NT2/D1 (cell line): Measurements from ENCODE around the gene ABCA5.

Experiments used
- DNase-seq: peaks from one replicate; pipeline ENCODE4 v3.0.0-alpha.2; 2011; ENCODE audit warnings: low read depth, low spot score
- H3K27me3 ChIP-seq: 2 replicates; pipeline ENCODE4 v1.6.0; 2011; ENCODE audit warnings: mild to moderate bottlenecking; ENCODE audit not compliant: insufficient read length, insufficient read depth
- H3K36me3 ChIP-seq: 2 replicates; pipeline ENCODE4 v1.6.1; 2011; ENCODE audit warnings: mild to moderate bottlenecking, low read length, mixed read lengths; ENCODE audit not compliant: insufficient read depth, insufficient read length
- H3K4me1 ChIP-seq: 2 replicates; pipeline ENCODE4 v1.5.1; 2011; ENCODE audit not compliant: insufficient read depth, insufficient read length
- H3K4me3 ChIP-seq: 2 replicates; pipeline ENCODE4 v1.5.1; 2011; ENCODE audit warnings: low read depth; ENCODE audit not compliant: insufficient read length
- H3K9ac ChIP-seq: 2 replicates; pipeline ENCODE4 v1.6.0; 2011; ENCODE audit warnings: low read depth; ENCODE audit not compliant: insufficient read length
- H3K9me3 ChIP-seq: 2 replicates; pipeline ENCODE4 v1.5.1; 2011; ENCODE audit warnings: mild to moderate bottlenecking, low read length; ENCODE audit not compliant: insufficient read depth
- SUZ12 ChIP-seq: IDR thresholded peaks from 2 replicates; pipeline ENCODE4 v1.6.1; 2011; ENCODE audit not compliant: insufficient read length, insufficient read depth; ENCODE audit errors: extremely low read depth
- YY1 ChIP-seq: IDR thresholded peaks from 2 replicates; pipeline ENCODE4 v1.6.1; 2011; ENCODE audit not compliant: insufficient read length, insufficient read depth
- ZNF274 ChIP-seq: IDR thresholded peaks from 2 replicates; pipeline ENCODE4 v1.6.1; 2011; ENCODE audit warnings: mild to moderate bottlenecking, low read depth, low read length

ABCA5 gene

DNA sequence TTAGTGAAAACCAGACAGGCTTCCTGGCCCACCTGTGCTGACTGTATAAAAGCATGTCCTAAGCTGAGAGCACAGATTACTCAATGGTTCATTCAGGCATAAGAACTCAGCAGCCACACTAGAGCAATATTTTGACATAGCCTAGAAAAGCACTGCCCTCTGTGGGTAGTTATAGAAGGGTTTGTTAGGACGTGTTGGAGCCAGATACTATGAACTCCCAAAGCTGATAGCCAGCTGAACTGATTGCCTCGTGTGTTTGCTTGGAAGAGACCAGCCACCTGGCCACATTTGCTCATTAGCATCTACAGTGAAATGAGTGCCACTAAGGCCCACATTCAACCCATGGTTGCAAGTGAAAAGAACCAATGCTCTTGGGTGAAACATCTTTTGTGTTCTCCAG is 30.8 kb upstream of the ABCA5 start:
- Histone ChIP-seq H3K4me3 (no peak overlapping the region), H3K27me3 (no peaks in the 10 kb centered on the region), H3K9me3 (no peaks in the 10 kb centered on the region), H3K4me1 (no peaks in the 10 kb centered on the region), H3K9ac (no peak overlapping the region), H3K36me3 (no peaks in the 10 kb centered on the region)
- TF ChIP-seq ZNF274 (no peak), YY1 (no peak), SUZ12 (no peak)
- no peak for DNase-seq

GRCh38 chr17:69356625-69357024 is 29.7 kb upstream of the ABCA5 start:
- no peak overlapping the region for H3K9ac ChIP-seq

GRCh38 chr17:69350911-69351310 is 24.0 kb upstream of the ABCA5 start:
- Histone ChIP-seq H3K36me3 (no peaks in the 10 kb centered on the region), H3K9ac (no peak overlapping the region), H3K4me3 (no peak overlapping the region), H3K27me3 (no peaks in the 10 kb centered on the region), H3K4me1 (no peaks in the 10 kb centered on the region), H3K9me3 (no peaks in the 10 kb centered on the region)
- DNase-seq = no peak
- TF ChIP-seq YY1 (no peak), SUZ12 (no peak)

More at GRCh38 chr17:69356625-69357024, 29.7 kb upstream of the ABCA5 start:
- no peaks in the 10 kb centered on the region for H3K27me3 ChIP-seq
- DNase-seq = no peak
- H3K36me3 ChIP-seq = no peaks in the 10 kb centered on the region
- H3K9me3 ChIP-seq = no peaks in the 10 kb centered on the region
- TF ChIP-seq ZNF274 = no peak
- no peak for TF ChIP-seq SUZ12
- TF ChIP-seq YY1 = no peak
- no peak overlapping the region for H3K4me3 ChIP-seq
- no peaks in the 10 kb centered on the region for H3K4me1 ChIP-seq

DNA sequence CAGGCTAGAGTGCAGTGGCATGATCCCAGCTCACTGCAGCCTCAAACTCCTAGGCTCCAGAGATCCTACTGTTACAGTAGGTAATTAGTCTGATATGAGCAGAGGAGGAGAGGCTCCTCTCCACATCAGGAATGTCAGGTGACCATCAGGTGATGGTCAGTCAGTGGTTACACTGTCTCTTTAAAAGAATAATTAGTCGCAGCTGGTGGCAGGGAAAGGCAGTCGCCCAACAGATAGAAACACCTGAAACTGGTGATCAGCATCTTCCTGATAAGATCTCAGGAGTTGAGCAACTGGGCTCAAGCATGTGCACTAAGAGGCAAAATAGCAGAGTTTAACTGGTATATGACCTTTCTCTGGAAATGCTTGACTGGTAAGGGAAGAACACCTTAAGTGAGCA is 21.5 kb upstream of the ABCA5 start:
- Histone ChIP-seq H3K4me1 (no peaks in the 10 kb centered on the region), H3K9me3 (no peaks in the 10 kb centered on the region), H3K27me3 (no peaks in the 10 kb centered on the region), H3K36me3 (no peaks in the 10 kb centered on the region), H3K9ac (no peak overlapping the region), H3K4me3 (no peak overlapping the region)
- no peak for DNase-seq
- TF ChIP-seq SUZ12 (no peak), ZNF274 (no peak), YY1 (no peak)

- no peak overlapping the region for H3K4me3 ChIP-seq
- no peaks in the 10 kb centered on the region for H3K27me3 ChIP-seq
- H3K9ac ChIP-seq = no peak overlapping the region
- no peak for DNase-seq
- TF ChIP-seq YY1 = no peak
- no peak for TF ChIP-seq ZNF274
- no peak for TF ChIP-seq SUZ12
- no peaks in the 10 kb centered on the region for H3K4me1 ChIP-seq
- H3K36me3 ChIP-seq = no peaks in the 10 kb centered on the region
- H3K9me3 ChIP-seq = no peaks in the 10 kb centered on the region
Observed at GRCh38 chr17:69346766-69347165, 19.8 kb upstream of the ABCA5 start.

GRCh38 chr17:69344939-69345338 is 18.0 kb upstream of the ABCA5 start:
- Histone ChIP-seq H3K9me3 (no peaks in the 10 kb centered on the region), H3K9ac (no peak overlapping the region), H3K4me1 (no peaks in the 10 kb centered on the region), H3K4me3 (no peak overlapping the region), H3K36me3 (no peaks in the 10 kb centered on the region), H3K27me3 (no peaks in the 10 kb centered on the region)
- DNase-seq = no peak
- no peak for TF ChIP-seq SUZ12
- no peak for TF ChIP-seq ZNF274
- no peak for TF ChIP-seq YY1

- DNase-seq = no peak
- H3K27me3 ChIP-seq = no peaks in the 10 kb centered on the region
- no peak for TF ChIP-seq SUZ12
- no peak for TF ChIP-seq ZNF274
- TF ChIP-seq YY1 = no peak
Observed at GRCh38 chr17:69342896-69343644, 16.1 kb upstream of the ABCA5 start.

DNA sequence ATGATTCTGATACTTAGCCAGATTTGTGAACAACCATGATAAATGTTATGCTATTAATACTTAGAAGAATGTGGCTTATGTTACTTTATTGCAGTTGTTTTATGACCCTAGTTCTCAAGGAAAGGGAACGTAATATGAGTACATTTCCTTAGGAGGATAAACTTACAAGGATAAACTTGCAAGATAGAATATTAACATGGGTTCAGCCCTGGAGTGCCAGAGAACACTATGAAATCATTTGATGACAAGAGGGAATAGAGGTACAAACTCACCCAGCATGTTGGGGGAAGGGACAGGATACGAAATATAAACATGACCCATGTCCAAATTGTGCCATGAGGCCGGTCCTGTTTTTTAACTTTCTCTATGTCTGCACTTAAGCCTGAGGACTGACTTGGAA is 13.0 kb upstream of the ABCA5 start:
- Histone ChIP-seq H3K9me3 (no peaks in the 10 kb centered on the region), H3K27me3 (no peaks in the 10 kb centered on the region), H3K9ac (no peak overlapping the region), H3K4me3 (no peak overlapping the region), H3K36me3 (no peaks in the 10 kb centered on the region), H3K4me1 (no peaks in the 10 kb centered on the region)
- no peak for DNase-seq
- TF ChIP-seq ZNF274 (no peak), SUZ12 (no peak), YY1 (no peak)

More at GRCh38 chr17:69342896-69343644, 16.1 kb upstream of the ABCA5 start:
- H3K9ac ChIP-seq = no peak overlapping the region
- H3K4me3 ChIP-seq = no peak overlapping the region
- no peaks in the 10 kb centered on the region for H3K36me3 ChIP-seq
- H3K4me1 ChIP-seq = no peaks in the 10 kb centered on the region
- H3K9me3 ChIP-seq = no peaks in the 10 kb centered on the region
